IMR-90 (cell line): ENCODE results near the gene ZDHHC3. TPM values are rescaled to one million over a fixed set of nuclear protein-coding genes. Genes with fewer than 3 reads are reported as not detected.

ENCODE experiments used
- ATAC-seq: fragments of 200-7000 bp; cut with Tn5 transposase; 2 replicates; pipeline ENCODE4 v1.9.1; 2020; ENCODE audit warnings: low read depth, mild to moderate bottlenecking, moderate library complexity
- BruUV-seq: library from RNA; stranded (reverse); fragments of 400-500 nt; replicated peaks from 2 replicates; lab custom pipeline; 2021; lab: Mats Ljungman, UMichigan
- CTCF ChIA-PET: fragments of 300-600 bp; formaldehyde crosslinking; extraction: SDS; loops from one replicate; lab custom pipeline; 2021; ENCODE audit warnings: antibody characterized with exemption; lab: Yijun Ruan, JAX
- POLR2A ChIA-PET: fragments of 300-600 bp; sonication (Branson Sonifier 250); formaldehyde crosslinking; loops from one replicate; lab custom pipeline; 2022; ENCODE audit warnings: antibody characterized with exemption; ENCODE audit not compliant: unreplicated experiment; lab: Charles Lee
- DNase-seq: peaks from one replicate; pipeline ENCODE4 v3.0.0; 2013
- H2AFZ ChIP-seq: replicated peaks from 2 replicates; pipeline ENCODE3; 2013; ENCODE audit warnings: low read length, mild to moderate bottlenecking; ENCODE audit not compliant: poor library complexity
- H2AK5ac ChIP-seq: 2 replicates; pipeline ENCODE4 v1.6.1; 2013; ENCODE audit warnings: low read depth, low read length, inconsistent platforms
- H2AK9ac ChIP-seq: replicated peaks from 2 replicates; pipeline ENCODE3; 2013; ENCODE audit warnings: mild to moderate bottlenecking, low read depth, low read length, moderate library complexity; ENCODE audit not compliant: poor library complexity
- H2BK120ac ChIP-seq: 2 replicates; pipeline ENCODE4 v1.6.1; 2013; ENCODE audit warnings: low read depth, low read length, inconsistent platforms
- H2BK15ac ChIP-seq: 3 replicates; pipeline ENCODE4 v1.6.1; 2013; ENCODE audit warnings: low read depth, low read length, inconsistent platforms
- H2BK20ac ChIP-seq: 2 replicates; pipeline ENCODE4 v1.6.1; 2013; ENCODE audit warnings: low read depth, mild to moderate bottlenecking, inconsistent platforms, low read length, moderate library complexity
- H2BK5ac ChIP-seq: 2 replicates; pipeline ENCODE4 v1.6.1; 2013; ENCODE audit warnings: mild to moderate bottlenecking, low read depth, low read length, inconsistent platforms; ENCODE audit not compliant: poor library complexity, severe bottlenecking
- H3K14ac ChIP-seq: replicated peaks from 2 replicates; pipeline ENCODE4 v1.6.1; 2013; ENCODE audit warnings: low read depth, low read length, inconsistent platforms
- H3K18ac ChIP-seq: 2 replicates; pipeline ENCODE4 v1.6.1; 2013; ENCODE audit warnings: low read depth, low read length, control low read depth
- H3K23ac ChIP-seq: 2 replicates; pipeline ENCODE4 v1.6.1; 2013; ENCODE audit warnings: low read depth, low read length, inconsistent platforms
- H3K27ac ChIP-seq: 2 replicates; pipeline ENCODE4 v1.5.1; 2013; ENCODE audit warnings: mild to moderate bottlenecking, control low read depth, low read length; ENCODE audit not compliant: insufficient read depth
- H3K27me3 ChIP-seq: 2 replicates; pipeline ENCODE4 v1.6.1; 2013; ENCODE audit warnings: low read length; ENCODE audit not compliant: control insufficient read depth, insufficient read depth
- H3K36me3 ChIP-seq: 2 replicates; pipeline ENCODE4 v1.6.1; 2013; ENCODE audit warnings: low read length, mixed read lengths; ENCODE audit not compliant: control insufficient read depth, insufficient read depth
- H3K4ac ChIP-seq: 2 replicates; pipeline ENCODE4 v1.6.1; 2013; ENCODE audit warnings: low read depth, low read length, inconsistent platforms
- H3K4me1 ChIP-seq: 2 replicates; pipeline ENCODE4 v1.6.1; 2013; ENCODE audit warnings: low read length, mixed read lengths; ENCODE audit not compliant: control insufficient read depth, insufficient read depth
- H3K4me2 ChIP-seq: 2 replicates; pipeline ENCODE4 v1.6.1; 2013; ENCODE audit warnings: low read depth, mild to moderate bottlenecking, control low read depth, low read length, moderate library complexity
- H3K4me3 ChIP-seq: 2 replicates; pipeline ENCODE4 v1.5.1; 2013; ENCODE audit warnings: low read depth, mild to moderate bottlenecking, control low read depth, low read length, moderate library complexity; ENCODE audit not compliant: insufficient read depth
- H3K56ac ChIP-seq: 2 replicates; pipeline ENCODE4 v1.6.1; 2013; ENCODE audit warnings: low read length, inconsistent platforms; ENCODE audit not compliant: insufficient read depth; ENCODE audit errors: extremely low read depth
- H3K79me1 ChIP-seq, 2 experiments: 2 replicates each; pipeline ENCODE4 v1.6.1; 2013; ENCODE audit warnings: low read length in 2 of 2, inconsistent platforms in 1 of 2, low read depth in 1 of 2
- H3K9ac ChIP-seq: 2 replicates; pipeline ENCODE4 v1.6.1; 2013; ENCODE audit warnings: low read depth, low read length, control low read depth
- H3K9me1 ChIP-seq: 2 replicates; pipeline ENCODE4 v1.6.1; 2013; ENCODE audit warnings: low read length, inconsistent platforms; ENCODE audit not compliant: insufficient read depth
- H3K9me3 ChIP-seq: 2 replicates; pipeline ENCODE4 v1.6.1; 2013; ENCODE audit warnings: low read length; ENCODE audit not compliant: control insufficient read depth, insufficient read depth
- H4K20me1 ChIP-seq: 2 replicates; pipeline ENCODE4 v1.6.1; 2013; ENCODE audit warnings: low read length, inconsistent platforms; ENCODE audit not compliant: insufficient read depth
- H4K5ac ChIP-seq: 2 replicates; pipeline ENCODE4 v1.6.1; 2013; ENCODE audit warnings: mild to moderate bottlenecking, low read depth, low read length, control low read depth
- H4K8ac ChIP-seq, 2 experiments: 2 replicates each; pipeline ENCODE4 v1.6.1; 2013; ENCODE audit warnings: low read depth in 2 of 2, low read length in 2 of 2, control low read depth in 1 of 2, inconsistent platforms in 1 of 2
- H4K91ac ChIP-seq: 2 replicates; pipeline ENCODE4 v1.6.1; 2013; ENCODE audit warnings: low read depth, low read length, inconsistent platforms; ENCODE audit not compliant: insufficient read depth
- CEBPB ChIP-seq: IDR thresholded peaks from 2 replicates; pipeline ENCODE4 v1.6.1; 2012; ENCODE audit warnings: low read depth, low read length, improper control_type of control experiment
- MAFK ChIP-seq: IDR thresholded peaks from 2 replicates; pipeline ENCODE4 v1.6.1; 2012; ENCODE audit warnings: low read depth, low read length, improper control_type of control experiment
- WGBS, 2 experiments: methylation state at CpG; one replicate each; pipeline versions ENCODE4 v1.1.5 to v1.1.7; 2013; ENCODE audit warnings: missing lambda C conversion rate in 2 of 2; ENCODE audit not compliant: insufficient read length in 1 of 2; ENCODE audit errors: extremely low coverage in 2 of 2; 5-methylcytosine and 5-hydroxymethylcytosine counted together
- dilution Hi-C: fragments of 300-500 bp; cut with HindIII; formaldehyde crosslinking; loops from one replicate; pipeline ENCODE4 v1.14.3; 2018; ENCODE audit warnings: low sequenced_read_pairs; ENCODE audit not compliant: unreplicated experiment
- in situ Hi-C: fragments of 300-500 bp; cut with MboI; formaldehyde crosslinking; loops from 3 replicates; pipeline ENCODE4 v1.14.3; 2019; ENCODE audit warnings: low sequenced_read_pairs, inconsistent platforms, mixed read lengths
- intact Hi-C: fragments of 100-400 bp; cut with micrococcal nuclease; formaldehyde crosslinking; loops from 2 replicates; pipeline ENCODE4 v1.10.0; 2022
- polyA plus RNA-seq, 3 experiments: library from polyadenylated mRNA; depleted of rRNA; stranded (reverse); fragments of >200 nt; gene quantifications; 2 replicates each; pipeline ENCODE4 v1.2.3, GENCODE V29; 2012; ENCODE audit warnings: low replicate concordance in 1 of 3
- total RNA-seq: library from RNA; depleted of rRNA; stranded (reverse); fragments of >200 nt; gene quantifications from 2 replicates; pipeline ENCODE4 v1.2.3, GENCODE V29; 2012

ZDHHC3 gene
- total and polyA plus RNA-seq, 2 of the 4 experiments (the other 2 are of a cell fraction), result 57.7 to 59.6 TPM

DNA sequence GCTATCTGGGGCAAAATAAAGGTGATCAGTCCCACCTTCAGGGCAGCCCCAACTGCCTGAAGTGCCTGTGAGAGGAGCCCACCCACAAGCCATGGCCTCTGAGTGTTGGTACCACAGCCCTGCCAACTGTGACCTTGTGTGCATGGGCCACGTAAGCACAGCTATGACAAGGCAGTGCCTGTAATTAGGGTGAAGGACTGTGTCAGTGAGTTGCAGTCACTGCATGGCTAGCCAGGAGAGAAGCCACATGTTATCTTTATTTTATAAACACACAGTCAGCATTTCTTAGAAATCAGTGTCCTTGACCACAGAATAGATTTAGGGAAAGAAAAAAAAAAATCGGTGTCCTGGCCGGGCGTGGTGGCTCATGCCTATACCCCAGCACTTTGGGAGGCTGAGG, 24.8 kb upstream of the ZDHHC3 start:
- H4K5ac ChIP-seq, result no peak overlapping the region
- CTCF ChIA-PET, result interaction anchor here (0.7 to 2.1 kb wide), 2 partner anchors 11 to 1447 kb away, joined by 4 to 5 read pairs; no protein-coding TSS in a partner anchor
- no peak overlapping the region; the same call in 1 of the 2 replicates for H2AK5ac ChIP-seq
- no peak for ATAC-seq
- H4K91ac ChIP-seq, result no peak overlapping the region
- no peak overlapping the region for H2BK20ac ChIP-seq
- POLR2A ChIA-PET, result no interaction called here
- H3K56ac ChIP-seq, result no peak overlapping the region
- no peak overlapping the region for H3K4me2 ChIP-seq
- H3K23ac ChIP-seq, result no peak overlapping the region
- H3K14ac ChIP-seq, result no peak overlapping the region
- no peak overlapping the region for H2BK15ac ChIP-seq
- BruUV-seq, result no TSS peak
- in situ Hi-C loops (no loop called here), intact Hi-C loops (no loop called here), dilution Hi-C loops (no loop called here)
- H3K9me1 ChIP-seq, result peaks cover 10% of the 10 kb centered on the region
- peak; percentile 83 for TF ChIP-seq MAFK
- TF ChIP-seq CEBPB, result no peak
- H3K36me3 ChIP-seq, result peaks cover 36% of the 10 kb centered on the region
- no peak overlapping the region for H3K4me3 ChIP-seq
- no peaks in the 10 kb centered on the region for H3K9me3 ChIP-seq
- H2AFZ ChIP-seq, result no peak overlapping the region
- no peak for DNase-seq
- no peak overlapping the region for H3K9ac ChIP-seq
- no peak overlapping the region for H2BK120ac ChIP-seq
- peaks cover 2% of the 10 kb centered on the region for H4K20me1 ChIP-seq
- H3K27me3 ChIP-seq, result no peaks in the 10 kb centered on the region
- H3K4ac ChIP-seq, result no peak overlapping the region
- no peak overlapping the region for H2BK5ac ChIP-seq
- H3K4me1 ChIP-seq, result peaks cover 5% of the 10 kb centered on the region
- H3K27ac ChIP-seq, result no peak overlapping the region
- H2AK9ac ChIP-seq, result no peak overlapping the region
- WGBS, 2 experiments, result no CpG with 5 or more reads among the region's 4 CpGs
- no peak overlapping the region for H4K8ac ChIP-seq
- H3K18ac ChIP-seq, result no peak overlapping the region
- H3K79me1 ChIP-seq, result peaks cover 25 to 29% of the 10 kb centered on the region in 2 experiments
